Right ventricle myocardium superior (tissue), 1 donor: ENCODE results near the gene SNX30. TPM values are rescaled to one million over a fixed set of nuclear protein-coding genes. Genes with fewer than 3 reads are reported as not detected.

ENCODE experiments used
- ATAC-seq: fragments of 200-7000 bp; cut with Tn5 transposase; one replicate; pipeline ENCODE4 v1.9.1; 2020; ENCODE audit warnings: mild to moderate bottlenecking; ENCODE audit not compliant: poor library complexity
- DNase-seq: peaks from one replicate; pipeline ENCODE4 v3.0.0-alpha.2; 2020
- intact Hi-C: fragments of 100-400 bp; cut with DNase I; formaldehyde crosslinking; loops from one replicate; pipeline ENCODE4 v1.11.2; 2022
- total RNA-seq: library from RNA; stranded (reverse); fragmentation: NEBNext Ultra II Directional; extraction: Animal tissue kit (Norgen Biotek cat#: 25700); gene quantifications from one replicate; pipeline ENCODE4 v1.2.1, GENCODE V29; 2021
- donor health status: DM: no; HTN: yes; CAD: no; lungs with severe emphysema.

Gene SNX30
- total RNA-seq, 1 donor from 2014 or later, result 4.5 TPM

DNA sequence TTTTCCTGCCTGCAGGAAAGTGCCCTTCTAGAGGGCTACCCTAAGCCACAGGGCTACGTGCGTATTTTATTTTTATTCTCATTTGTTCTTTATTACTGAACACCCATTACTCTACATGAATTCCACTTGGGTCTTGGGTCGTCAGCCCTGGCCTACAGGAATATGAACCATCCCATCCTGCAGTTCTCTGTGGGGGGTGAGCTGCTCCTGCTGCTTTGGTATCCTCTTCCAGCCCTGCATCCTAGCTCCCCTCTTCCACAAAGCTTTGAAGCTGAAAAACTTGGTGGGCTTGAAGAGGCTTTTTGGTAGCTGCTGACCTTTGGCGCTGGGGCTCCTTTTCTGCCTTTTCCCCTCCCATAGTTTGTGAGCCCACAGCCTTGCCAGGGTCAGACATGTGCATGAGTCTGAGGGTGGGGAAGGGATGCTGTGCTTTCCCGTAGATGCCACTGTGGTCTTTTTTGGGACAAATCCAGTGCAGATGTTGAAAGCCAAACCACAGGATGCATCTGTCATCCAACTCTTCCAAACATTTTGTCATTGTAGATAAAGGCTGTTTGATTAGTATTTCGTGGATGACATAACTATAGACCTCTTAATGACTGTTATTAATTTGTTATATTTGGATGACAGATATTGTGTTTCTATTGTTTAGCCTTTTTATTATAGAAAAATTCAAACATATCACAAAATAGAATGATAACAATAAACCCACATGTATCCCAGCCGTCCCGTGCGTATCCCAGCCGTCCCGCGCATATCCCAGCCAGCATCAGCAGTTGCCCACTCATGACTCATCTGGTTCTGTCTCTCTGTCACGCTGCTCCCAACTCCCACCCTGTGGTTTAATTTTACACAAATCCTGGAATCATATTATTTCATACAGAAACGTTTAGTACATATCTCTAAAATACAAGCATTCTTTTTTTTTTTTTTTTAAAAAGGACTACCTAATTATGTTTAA lies 96.2 kb downstream of the SNX30 start:
- no peak for ATAC-seq
- intact Hi-C loops, result no loop called here

DNA sequence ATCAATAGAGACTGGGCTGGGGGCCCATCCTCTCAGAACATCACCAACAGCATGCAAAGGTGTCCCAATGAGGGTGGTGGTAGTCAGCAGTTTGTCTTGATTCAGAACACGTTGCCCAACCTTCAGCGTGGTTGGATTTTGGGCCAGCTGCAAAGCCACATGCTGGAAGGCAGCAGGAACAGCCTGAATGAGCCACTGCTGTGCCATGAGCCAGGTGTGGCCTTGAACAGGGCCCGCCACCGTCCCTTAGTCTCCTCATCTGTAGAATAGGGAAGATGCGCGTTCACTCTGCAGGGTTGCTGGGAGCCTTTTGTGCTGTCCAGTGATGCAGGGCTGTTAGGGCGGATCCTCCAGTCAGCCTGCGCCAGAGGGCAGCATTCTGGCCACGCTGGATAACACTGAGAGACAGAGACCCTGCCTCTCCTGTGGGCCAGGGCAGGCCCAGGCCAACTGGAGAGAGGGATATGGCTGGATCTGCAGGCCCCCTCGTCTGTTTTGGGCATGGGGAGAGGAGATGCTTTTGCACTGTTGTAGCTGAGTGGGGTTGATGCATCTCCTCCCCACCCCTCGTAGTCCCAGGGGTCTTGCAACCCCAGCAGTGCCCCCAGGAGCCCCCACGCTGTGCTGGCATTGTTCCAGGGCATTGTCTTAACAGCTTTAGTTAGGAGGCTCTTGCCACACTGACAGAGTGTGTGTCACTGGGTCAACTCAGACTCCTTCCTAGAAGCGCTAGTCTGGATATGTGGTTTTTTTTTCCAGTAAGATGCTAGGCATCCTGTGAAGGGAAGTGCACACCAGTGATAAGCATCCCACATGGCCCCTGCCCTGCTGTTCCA lies 98.0 kb downstream of the SNX30 start:
- ATAC-seq, result no peak
- intact Hi-C loops, result no loop called here
- no peak for DNase-seq

More for the DNA sequence above, 96.2 kb downstream of the SNX30 start:
- DNase-seq, result no peak

DNA sequence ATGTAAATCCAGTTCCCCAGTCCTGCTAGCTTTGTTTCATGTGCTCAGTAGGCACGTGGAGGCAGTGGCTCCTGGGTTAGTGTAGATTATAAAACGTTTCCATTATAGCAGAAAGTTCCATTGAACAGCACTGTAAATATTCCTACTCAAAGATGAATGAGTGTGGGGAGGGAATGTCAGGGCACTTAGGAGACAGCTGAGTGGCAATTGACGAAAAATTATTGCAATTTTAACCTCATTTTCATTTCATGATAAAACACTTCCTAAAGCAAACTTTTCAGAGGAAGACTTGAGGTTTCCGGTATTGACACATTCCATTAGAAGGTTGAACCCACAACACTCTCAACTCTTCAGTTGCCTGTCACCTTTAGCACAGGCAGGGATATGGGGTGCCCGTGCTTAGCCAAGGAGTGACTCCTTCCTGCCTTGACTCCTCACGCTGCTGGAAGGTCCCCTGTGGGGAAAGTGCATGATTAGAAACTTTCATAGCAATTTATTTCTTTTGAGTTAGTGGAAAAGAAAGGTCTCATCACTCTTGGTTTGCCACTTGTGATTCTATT lies 98.9 kb downstream of the SNX30 start:
- intact Hi-C loops, result no loop called here
- ATAC-seq (no peak), DNase-seq (no peak)

DNA sequence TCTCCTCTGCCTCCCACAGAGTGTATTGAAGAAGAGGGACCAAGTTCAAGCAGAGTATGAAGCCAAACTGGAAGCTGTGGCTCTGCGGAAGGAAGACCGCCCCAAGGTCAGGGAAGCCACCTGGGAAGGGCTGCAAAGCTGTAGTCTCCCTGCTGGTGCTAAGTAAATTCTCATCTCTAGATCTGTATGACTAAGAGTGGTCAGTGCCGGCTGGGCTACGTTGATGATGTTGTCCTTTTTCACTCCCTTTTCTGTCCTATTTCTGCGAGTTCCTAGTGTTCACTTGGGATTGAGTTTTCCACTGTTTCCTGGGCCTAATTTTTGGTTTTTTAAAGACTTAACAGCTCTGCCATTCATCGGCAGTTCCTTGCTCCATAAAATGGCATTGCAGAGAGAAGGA lies 100.3 kb downstream of the SNX30 start:
- DNase-seq, result no peak
- ATAC-seq, result no peak
- intact Hi-C loops, result no loop called here

DNA sequence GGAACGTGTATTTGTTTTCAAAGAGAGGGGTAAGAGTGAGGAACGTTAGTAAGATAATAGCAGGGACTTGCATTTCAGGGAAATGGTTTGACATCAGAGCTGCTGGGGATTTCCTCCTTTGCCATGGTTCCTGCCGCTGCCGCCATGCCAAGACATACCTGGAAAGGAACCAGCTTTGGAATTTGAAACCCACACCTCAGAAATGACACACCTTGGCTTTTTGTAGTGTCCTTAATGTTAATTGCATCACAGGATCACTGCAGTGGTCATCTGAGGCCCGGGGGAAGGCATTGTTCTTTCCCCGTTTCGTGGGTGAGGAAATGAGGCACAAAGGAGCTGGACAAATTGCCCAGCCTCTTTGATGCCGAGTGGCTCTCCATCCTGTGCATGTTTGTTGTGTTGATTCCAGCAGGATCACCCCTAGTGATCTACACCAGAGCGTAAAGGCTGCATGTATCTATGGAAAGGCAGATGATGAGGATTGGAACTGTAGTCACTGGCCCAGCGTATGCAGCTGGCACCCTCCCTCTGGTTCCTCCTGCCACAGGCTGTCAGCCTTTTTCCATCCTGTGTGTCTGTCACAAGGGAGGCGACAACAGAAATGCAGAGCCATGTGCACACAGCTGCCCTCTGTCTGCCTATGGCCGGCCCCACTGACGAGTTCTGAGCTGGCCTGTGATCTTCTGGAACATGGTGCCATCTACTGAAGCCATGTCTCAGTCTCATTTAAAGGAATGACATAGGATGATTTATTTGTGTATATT lies 102.4 kb downstream of the SNX30 start:
- intact Hi-C loops, result no loop called here
- ATAC-seq (no peak), DNase-seq (no peak)

DNA sequence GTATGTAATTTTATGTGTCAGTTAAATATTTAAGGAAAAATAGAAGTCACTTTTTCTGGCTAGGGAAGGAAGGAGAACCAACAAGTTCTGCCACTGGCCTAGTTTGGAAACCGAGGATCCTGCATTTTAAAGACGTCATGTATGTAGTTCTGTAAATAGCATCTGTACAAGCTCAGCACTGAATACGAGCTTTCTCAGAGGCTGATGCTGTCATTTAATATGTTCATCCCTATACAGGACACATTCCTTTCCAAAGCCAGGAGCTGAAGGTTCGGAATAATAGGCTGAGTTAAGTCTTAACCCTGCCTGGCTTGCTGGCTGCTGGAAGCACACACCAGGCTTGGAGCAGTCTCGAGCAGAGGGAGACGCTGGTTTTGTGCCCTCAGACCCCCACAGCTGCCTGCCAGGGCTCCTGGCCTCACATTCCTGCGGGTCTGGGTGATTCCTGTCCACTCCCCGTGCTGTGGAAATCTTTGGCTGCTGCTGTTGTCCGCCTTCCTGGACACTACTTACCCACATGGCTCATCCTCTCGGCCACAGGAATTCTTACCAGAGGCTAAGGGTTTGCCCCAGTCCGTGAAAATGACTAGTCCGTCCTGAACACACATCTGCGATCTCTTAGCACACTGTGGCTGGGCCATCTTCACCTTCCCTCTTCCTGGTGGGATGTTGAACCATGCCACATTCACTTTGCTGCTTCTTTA lies 103.5 kb downstream of the SNX30 start:
- no peak for ATAC-seq
- no peak for DNase-seq
- intact Hi-C loops, result no loop called here

DNA sequence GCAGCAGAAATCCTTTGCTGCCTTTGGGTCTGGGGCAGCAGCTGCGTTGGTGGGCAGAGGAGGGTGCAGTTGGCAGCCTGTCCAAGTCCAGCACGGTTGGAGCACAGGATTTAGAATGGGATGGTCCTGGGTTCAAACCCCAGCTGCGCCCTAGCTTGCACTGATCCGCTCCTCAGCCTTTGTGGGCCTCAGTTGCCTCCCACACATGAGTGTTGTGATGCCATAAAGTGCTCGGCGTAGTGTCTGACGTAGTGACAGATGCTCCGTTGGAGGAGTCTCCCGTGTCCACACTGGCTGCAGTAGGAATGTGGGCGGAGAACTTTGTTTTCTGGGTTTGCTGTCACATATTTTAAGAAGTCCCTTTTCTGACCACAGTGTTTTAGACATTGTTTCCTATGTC lies 104.1 kb downstream of the SNX30 start:
- no peak for DNase-seq
- no peak for ATAC-seq
- intact Hi-C loops, result no loop called here

DNA sequence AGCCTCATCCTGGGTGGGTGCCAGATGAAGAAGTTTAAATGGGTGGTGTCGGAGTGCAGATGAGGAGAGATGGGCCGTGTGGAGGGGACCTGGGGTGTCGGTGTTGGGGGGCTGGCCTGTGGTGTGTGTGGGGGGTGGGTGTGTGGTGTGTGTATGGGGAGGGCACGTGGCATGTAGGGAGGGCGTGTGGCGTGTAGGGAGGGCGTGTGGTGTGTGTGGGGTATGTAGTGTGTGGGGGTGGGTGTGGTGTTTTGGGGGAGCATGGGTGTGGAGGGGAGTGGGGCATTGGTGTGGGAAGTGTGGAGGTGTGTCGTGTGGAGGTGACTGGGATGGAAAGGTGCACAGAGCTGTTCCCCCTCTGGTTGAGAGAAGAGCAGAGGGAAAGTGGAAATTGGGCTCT lies 105.6 kb downstream of the SNX30 start:
- ATAC-seq (no peak), DNase-seq (no peak)
- intact Hi-C loops, result no loop called here

DNA sequence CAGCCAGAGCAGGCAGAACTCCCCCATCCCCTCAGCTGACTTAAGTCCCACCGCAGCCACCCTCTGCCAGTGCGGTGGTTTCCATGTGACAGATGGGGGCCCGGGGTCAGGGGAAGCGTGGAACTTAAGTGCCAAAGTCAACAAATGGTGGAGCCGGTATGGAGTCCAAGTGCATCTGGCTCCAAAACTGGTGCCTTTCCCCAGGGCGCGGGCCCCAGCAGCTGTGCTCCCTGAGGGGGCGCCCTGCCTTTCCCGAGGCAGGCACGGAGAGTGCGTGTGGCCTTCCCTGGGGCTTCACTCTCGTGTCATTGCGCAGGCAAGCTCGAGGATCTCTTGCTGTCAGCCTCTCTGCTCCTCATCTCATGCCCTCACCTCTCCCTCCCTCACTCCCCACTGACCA lies 106.3 kb downstream of the SNX30 start:
- DNase-seq (no peak), ATAC-seq (no peak)
- intact Hi-C loops, result no loop called here

DNA sequence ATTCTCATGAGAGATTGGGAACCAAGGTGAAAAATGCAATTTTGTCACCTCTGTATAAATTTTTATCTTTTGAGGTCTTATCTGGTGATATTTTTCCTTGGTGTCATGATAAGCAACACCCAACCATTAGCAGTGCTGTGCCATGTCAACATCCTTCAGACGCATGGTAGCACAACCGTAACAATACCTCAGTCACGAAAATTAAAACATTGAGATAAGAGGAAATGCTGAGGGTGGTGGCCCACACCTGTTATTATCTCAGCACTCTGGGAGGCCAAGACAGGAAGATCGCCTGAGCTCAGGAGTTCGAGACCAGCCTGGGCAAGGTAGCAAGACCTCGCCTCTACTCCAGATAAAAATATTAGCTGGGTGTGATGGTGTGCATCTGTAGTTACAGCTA lies 107.4 kb downstream of the SNX30 start:
- no peak for DNase-seq
- intact Hi-C loops, result no loop called here

DNA sequence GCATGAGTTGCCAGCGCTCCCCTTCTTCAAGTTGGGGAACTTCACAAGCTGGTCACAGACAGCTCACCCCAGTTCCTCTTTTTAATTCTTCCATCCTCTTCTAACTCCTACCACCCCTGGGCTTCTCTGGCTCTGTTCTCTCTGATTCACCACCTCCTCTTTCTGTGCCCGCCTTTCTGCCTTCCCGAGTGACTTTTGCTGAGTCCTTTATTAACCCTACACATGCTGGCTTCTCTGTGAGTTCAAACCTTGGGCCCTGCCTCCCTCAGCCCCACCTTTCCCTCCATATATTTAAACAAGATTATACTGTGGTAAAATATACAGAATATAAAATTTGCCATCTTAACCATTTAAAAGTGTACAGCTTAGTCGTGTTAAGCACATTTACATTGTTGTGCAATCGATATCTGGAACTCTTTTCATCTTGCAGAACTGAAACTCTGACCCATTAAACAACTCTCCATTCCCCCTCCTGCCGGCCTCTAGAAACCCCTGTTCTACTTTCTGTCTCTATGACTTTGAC lies 108.1 kb downstream of the SNX30 start:
- peak; percentile 51 for ATAC-seq
- intact Hi-C loops, result no loop called here
- DNase-seq, result no peak

More for the DNA sequence above, 107.4 kb downstream of the SNX30 start:
- no peak for ATAC-seq

DNA sequence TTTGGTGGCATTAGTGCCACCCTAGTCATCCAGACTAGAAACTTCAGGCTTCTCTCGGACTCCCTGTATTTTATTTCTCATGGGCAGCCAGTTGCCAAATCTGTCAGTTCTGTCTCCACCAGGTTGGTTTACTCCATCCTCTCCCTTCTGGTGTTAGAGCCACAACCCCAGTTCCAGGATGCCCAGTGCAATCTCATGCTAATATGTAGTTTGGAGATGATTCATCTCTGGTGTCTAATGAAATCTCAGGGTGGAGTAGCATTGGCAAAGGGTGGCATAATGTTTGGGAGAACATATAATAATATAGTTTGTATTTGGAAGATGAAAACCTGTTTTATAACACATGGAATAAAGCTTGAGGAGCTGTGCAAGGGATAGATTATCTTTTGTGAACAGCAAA lies 109.9 kb downstream of the SNX30 start:
- intact Hi-C loops, result no loop called here
- ATAC-seq (no peak), DNase-seq (no peak)

DNA sequence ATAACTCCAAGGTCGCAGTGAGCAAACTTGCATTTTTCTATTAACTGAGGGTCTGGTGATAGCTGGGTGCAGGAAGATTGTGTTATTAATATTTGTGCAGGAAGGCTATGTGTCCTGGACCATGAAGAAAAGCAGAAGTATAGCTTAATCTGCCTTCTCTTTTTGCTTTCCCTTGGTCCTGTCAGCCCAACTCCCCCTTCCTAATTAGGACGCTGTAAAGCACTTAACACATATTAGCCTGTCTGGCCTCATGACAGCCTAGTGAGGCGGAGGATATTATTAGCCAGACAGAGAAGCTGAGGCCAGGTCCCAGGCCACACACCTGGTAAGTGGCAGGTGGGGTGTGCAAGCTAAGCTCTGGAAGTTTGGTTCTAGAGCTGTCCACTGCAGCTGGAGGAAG lies 110.6 kb downstream of the SNX30 start:
- ATAC-seq (peak; percentile 52), DNase-seq (no peak)
- intact Hi-C loops, result no loop called here

DNA sequence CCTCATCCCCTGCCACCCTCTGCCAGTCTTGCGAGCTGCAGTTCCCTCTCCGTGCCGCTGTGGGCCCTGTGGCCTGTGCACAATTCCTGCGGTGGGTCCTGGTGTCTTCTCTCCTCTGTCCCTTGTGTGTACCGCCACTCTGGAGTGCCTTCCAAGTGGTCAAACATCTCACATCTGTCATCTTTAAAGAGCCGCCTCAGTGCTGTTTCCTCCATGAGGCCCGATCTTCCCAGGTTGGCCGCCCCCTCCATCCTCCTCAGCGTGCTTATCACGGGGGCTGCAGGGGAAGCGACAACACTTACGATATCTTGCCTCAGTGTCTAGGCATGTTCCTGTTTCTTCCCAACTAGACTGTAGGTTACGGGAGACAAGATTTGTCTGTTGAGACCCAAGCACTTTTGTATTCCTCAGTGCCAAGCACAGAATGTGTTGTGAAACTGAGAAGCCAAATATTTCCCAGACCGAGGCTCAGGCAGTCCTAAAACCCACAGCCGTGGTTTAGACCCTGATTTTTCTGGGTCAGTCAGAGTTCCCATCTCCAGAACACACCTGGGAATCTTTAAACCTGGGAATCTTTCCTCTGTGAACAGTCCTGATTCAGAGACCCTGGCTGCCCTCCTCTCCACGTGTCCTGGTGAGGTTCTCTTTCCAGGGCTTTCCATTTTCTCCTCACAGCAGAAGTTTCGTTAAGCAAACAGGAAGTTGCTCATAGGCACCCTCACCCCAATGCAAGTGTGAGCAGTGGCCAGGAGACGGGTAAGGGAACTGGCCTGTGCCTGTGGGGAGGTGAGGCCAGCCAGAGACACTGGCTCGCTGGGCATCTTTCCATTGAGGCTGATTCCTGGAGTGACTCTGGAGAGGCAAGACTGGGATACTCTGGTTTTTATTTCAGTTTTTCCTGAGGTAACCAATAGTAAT lies 111.3 kb downstream of the SNX30 start:
- intact Hi-C loops, result no loop called here
- peak; percentile 61 for DNase-seq
- peak; percentile 63 for ATAC-seq

DNA sequence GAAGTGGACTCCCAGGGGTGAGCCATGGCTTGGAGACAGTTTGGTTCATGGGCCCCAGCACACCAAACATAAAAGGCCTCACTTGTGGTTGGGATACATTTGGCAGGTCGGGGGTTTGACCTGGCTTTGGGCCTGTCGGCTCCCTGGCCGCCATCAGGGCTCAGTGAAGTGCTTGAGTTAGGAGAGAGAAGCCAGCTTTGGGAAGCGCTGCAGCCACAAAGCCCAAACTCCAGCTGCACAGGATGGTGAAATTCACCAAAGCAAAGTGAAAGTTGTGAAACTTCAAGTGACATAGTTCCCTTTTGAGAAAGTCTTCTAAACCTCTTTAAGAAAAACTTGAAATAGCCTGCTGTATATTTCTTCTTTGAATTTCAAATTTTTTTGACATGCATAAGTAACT lies 112.7 kb downstream of the SNX30 start:
- DNase-seq (peak; percentile 52), ATAC-seq (peak; percentile 63)
- intact Hi-C loops, result no loop called here

DNA sequence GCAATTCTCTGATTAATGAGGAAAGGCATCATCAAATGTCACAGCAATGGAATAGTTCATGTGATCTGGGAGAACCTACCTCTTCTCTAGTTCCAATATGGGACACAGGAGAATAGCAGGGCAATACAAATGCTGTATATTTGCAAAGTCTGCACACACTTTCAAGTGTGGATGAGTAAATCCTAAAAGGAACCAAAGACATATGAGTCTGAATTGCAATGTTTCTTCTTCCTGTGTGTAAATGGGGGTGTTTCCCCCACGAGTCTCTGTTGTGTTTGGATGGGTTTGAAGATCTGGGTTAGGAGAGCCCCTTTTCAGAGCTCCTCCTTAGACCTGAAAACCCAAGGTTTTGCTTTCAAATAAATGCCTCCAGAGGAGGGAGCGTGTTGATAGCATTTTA lies 113.2 kb downstream of the SNX30 start:
- ATAC-seq (no peak), DNase-seq (no peak)
- intact Hi-C loops, result no loop called here

DNA sequence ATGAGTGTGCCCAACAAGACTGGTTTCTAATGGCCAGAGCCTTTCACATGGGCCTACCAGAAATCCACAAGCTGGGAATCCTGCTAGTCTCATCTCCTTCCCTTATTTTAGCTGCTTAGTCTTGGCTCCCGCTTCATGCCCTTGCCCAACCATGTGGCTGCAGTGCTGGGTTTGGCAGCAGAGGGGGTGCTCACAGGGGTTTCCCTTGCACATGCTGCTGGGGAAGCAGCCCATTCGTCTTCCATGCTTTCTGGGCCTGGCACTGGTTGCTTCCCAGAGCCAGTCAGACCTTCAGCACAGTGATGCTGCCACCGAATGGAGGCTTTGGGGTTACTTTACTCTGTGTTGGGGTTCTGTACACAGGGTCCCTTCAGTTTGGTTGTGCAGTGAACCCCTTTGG lies 113.8 kb downstream of the SNX30 start:
- ATAC-seq (no peak), DNase-seq (no peak)
- intact Hi-C loops, result no loop called here
